ENCODE results near the gene DSG2.

DSG2 gene

DNA sequence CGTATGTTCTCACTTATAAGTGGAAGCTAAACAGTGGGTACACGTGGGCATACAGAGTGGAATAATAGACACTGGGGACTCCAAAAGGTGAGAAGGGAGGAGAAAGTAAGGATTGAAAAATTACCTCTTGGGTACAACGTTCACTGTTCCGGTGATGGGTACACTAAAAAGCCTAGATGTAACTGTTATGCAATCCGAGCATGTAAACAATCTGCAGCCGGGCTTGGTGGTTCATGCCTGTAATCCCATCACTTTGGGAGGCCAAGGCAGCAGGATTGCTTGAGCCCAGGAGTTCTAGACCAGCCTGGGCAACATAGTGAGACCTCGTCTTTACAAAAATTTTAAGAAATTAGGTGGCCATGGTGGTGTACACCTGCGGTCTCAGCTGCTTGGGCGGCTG lies 60.6 kb downstream of the DSG2 start:
- DNase-seq = no peak

DNA sequence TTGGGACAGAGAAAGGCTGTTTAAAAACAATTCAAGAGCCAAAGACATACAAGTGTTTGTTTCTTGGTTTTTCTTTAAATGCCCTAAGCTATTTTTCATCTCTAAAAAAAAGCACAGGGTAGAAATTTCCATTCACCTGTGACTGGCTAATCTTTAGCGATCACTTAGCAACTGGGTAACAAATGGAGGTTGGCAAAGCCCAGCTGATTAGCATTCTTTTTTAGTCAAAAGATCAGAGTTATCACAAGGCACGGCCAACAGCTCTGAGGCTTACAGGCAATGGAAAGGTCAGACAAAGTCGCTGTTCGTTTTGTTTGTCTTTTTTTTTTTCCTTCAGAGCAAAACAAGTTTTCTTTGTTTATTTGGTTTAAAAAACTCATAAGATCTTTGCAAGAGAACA lies 64.7 kb downstream of the DSG2 start:
- DNase-seq = no peak

DNA sequence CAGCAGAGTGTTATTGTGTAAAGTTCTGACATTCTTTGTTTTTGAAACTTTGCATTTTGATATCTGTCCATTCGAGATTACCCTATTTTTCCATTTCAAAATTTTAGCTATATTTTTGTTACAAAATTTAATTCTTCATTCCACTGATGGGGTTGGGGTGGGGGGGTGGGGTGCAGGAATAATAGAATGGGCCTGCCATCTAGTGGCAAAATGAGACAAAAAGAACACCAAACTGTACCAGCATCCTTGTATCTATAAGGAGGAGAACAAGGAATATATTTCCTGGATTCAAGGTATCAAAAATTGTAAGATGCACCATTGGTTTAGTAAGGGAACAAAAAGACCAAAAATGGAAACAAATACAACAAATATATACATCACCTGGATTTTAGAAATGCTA lies 65.8 kb downstream of the DSG2 start:
- no peak for DNase-seq

DNA sequence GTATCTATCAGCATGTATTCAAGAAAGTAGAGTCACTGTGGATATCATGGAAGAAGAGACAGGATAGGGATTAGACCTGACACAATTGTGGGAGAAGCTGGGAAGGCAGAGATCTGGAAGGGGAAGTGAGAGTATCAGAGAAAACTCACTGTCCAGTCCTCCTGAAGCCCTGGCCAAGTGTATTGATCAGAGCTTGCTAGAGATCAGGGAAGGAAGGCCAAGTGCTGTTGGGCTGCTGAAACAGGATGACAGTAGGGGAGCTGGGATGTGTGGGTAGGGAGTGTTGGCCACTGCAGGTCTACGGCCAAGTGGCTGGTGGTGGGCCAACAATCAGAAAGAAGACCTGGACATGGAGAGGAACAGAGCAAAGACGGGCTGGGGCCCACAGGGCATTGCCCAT lies 67.4 kb downstream of the DSG2 start:
- no peak for DNase-seq

DNA sequence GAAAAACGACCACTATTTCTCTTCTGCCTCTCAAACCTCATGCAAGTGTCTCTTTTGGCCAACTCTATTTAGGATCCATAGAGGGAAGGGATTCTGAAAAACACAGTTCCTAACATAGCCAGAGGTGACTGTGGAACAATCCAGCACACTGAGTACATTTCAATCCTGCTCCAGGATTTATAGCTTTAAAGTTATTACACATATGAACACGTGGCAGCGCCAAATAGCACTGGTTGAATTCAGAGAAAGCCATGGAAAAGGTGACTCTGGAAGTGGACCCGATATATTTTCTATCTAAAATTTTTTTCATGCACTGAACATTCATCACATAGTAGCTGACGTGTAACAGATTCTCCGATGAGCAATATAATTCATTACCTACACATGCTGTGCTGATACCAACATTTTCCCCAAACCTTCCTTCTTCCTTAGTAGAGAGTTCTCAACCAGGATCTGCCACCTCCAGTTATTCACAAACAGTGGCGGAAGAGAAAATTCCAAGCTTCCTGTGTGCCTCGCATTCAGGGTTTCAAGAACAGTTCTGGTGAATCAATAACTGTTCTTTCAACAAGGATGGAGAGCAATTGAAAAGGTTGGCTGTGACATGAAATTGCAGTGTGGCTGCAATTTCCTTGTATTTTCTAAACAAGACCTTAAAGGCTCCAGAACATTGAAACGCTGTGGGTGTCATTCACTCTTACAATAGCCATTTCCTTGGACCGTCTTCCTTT lies 68.0 kb downstream of the DSG2 start:
- DNase-seq = no peak

DNA sequence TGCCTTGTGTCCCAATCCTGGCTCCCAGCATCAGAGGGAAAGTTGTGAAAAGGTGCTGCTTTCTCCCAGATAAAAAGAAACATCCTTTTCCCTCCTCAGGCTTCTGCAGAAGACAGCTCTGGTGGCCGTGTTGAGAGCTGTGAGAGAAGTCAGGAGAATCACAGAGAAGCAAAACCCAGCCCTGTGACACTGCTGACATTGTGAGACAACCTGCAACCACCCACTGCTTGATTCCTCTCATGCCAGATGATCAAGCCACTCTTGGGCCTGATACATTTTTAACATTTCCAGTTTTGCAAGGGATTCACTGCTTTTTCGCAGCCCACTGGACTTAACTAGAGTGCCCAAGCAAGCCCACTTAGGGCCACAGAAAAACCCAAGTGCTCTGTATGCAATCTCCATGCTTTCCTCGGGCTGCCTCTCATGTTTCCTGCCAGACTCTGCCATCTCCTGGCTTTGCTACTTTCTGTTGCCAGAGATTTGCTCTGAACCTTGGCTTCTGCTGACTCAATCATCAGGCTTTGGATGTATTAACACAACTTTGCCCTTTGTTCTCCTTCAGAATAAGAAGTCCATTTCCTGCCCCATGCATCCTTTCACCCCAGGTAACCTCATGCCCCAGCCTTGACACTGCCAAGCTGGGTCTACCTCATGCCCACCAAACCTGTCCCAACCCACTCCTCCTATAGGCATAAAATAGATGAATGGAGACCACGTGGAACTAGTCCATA lies 68.8 kb downstream of the DSG2 start:
- DNase-seq = no peak

DNA sequence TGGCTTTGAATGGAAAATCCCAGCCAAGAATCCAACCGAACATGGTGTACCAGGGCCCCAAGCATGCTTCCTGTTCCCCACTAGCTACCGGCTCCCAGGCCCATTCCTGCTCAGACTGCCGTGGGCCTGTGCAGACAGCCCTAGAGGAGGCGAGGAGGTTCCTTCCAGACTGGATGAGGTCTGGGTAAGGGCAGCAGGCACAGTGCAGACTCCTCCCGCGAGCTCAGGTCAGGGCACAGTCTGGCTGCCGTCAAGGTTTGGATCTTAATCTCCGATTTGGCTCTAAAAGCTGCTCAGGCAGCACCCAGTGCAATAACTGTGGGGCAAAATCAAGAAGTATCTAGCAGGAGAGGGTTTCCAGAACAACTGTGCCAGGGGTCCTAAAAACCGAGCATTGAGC lies 74.4 kb downstream of the DSG2 start:
- DNase-seq = no peak

DNA sequence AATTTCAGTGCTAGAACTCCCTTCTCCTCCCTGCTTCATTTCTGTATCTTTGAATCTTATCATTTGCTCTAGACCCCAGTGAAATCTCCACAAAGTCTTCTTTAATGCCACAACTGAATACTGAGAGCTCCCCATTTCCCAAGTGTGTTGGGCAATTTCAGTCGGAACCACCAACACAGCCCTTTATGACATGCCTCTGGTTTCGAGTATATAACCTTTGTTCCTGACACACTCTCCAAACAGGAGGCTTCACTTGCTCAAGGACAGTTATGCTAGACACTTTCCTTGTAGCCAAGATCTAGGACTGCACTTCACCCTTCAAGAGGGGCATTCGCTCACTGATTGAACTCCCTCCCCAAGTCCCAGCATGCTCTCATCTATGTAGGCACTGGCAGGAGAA lies 75.1 kb downstream of the DSG2 start:
- no peak for DNase-seq

DNA sequence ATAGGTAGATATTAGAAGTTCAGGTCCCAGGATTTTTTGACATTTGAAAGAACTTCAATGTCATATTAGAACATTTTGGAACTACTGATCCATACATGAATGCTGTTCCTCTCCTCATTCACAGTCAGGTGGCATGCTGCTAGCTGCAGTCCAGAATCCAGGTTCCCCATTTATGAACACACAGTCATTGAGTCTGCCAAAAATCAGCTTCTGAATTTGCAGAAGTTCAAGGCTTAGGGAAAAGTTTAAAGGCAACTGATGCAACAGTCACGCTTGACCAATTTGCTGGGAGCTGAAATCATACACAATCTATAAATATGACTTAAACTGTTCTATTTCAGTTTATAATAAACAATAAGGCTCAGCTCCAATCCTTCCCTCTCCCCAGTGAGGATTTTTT lies 76.4 kb downstream of the DSG2 start:
- DNase-seq = no peak

DNA sequence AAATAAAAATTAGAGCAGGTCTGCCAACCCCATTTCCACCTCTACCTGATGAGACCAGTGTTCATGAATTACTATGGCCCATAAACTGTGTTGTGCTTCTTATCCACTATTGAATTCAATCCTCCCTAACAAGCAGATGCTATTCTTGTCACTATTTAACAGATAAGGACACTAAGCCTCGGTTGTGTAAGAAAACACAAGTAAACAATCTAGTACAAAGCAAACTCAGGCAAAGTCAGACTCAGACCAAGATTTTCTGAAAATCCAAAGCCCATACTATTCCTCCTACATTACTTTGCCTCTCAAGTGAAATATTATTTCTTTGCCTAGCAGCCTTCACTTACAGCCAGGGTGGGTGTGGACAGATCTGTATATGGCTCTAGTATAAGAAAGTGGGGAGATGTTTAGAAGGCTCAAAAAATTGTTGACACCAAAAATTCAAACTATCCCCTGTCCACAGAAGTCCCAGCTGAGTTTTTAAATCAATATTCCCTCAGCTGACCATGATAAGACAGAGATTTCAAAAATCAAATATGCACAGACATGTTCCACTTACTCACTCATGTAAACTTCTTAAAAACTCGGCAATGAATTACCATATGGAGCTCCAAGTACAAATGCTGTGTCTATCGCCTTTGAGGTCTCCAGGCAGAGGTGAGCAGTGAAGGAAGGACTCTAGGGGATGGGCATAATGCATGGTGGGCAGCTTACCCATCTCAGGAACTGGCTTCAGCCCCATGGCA lies 77.7 kb downstream of the DSG2 start:
- no peak for DNase-seq

DNA sequence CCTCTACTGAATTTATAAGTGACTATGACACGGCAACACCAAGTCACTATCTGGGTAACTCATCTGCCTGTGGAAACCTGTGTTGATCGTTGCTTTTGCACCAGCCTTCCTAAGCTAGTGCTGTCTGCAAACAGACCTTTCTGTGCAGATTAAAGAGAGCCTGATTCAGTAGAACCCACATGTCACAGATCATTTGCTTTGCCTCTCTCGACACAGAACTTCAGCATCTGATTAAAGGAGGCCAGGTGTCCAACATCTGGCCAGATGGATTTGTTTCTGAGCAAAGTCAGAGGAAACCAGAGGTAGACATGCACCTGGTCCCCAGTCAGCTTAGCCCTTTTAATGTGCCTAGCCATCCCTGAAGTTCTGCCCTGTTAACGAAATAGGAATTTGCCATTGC lies 78.7 kb downstream of the DSG2 start:
- DNase-seq = no peak

DNA sequence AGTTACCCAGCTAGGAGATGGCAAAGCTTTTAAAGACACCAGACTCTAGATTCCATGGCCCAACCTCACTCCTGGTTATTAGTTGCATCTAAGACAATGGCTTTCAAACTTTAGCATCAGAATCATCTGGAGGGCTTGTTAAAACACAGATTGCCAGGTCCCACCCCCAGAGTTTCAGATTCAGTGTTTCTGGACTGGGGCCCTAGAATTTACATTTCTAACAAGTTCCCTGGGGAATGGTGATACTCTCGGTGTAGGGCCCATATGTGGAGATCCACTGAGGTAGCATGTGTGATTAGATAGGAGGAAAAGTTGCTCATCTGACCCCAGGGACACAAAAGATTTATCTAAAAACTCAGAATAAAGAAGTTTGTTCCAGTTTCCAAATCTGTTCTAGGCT lies 79.2 kb downstream of the DSG2 start:
- no peak for DNase-seq

DNA sequence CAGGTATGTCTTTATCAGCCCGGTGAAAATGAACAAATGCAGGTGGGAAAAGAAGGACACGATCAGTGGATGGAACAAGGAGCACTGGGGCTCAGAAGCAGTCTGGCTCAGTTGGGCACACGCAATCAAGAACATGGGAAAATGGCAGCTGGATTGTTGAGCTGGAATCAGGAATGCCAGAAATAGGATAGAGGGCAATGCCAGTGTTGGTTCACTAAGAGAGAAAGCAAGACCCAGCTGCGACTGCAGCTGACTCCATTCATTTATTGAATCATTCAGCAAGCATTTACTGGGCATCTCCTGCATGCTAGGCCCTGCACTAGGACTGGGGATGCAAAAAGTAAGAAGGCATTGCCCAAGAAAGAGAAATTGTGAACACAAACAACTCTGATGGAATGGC lies 80.1 kb downstream of the DSG2 start:
- no peak for DNase-seq

DNA sequence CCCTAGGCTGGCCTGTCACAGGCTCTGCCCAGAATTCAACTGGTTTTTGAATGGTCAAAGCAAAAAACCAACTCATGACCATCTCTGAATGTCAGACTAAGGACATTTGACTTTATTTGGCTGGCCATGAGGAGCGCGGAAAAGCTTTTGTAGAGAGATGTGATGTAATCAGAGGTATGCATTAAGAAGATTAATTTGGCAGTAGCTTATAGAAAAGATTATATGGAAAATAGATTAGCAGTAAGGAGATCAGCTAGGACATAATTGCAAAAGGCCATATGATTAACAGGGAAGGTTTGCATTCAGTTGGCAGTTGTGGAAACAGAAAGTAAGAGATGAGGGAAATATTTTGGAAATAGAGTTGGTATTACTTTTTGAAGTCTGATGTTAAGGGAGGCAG lies 81.4 kb downstream of the DSG2 start:
- no peak for DNase-seq

DNA sequence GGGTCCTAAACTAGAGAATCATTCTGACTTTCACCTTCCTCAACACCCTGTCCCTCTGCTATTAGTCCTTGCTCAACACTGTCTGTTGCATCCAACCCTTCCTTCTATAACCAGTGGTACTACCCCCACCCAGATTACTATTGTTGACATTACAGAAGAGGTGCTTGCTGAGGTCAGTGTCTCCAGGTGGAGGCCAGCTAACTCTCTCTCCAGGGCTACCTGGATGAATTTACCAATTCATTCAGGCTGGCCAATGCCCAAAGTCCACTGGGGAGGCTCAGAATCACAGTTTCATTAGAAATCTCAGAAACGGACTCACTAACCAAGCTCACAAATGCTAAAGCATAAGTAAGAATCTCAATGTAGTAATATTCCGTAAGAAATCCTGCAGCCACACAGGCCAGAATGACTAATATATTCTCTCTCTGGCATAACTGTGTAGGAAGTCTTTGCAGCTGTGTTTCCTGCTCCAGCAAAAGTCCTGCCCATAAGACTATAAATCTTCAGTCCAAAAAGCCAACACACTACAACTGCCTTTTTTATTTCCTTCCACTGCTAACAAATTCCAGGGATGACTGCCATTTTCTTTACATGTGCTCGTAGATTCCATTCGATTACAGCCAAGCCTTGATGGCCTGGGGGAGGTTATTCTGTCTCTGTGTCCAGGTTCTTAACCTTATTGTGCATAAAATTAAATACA lies 83.7 kb downstream of the DSG2 start:
- DNase-seq = no peak

DNA sequence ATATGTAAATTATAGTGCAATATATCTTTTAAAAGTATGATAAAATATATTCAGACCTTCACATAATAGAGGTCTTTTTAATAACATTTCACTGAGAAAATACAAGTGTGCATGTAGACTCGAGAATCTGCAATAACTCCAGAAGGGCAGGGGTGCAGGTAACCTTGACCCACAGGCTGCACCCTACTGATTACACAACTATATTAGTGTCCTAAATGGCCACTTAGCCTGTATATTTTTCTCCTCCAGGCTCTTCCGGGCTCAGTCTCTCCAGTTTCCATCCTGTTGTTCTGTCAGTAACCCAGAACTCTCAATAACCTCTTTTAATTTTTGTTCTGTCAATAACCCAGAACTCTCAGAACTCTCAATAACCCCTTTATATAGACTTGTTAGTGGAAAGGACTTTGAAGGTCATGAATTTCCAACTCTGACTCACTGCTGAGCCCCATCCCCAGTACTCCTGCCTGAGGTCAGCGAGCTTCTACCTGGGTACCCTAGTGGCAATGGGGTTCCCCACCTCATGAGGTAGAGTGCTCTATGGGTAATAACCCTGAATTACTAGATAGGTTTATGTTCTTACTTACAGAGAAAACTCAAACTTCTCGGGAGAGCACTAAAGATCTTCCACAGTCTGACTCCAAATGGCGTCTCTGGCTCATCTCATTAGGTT lies 85.3 kb downstream of the DSG2 start:
- no peak for DNase-seq

DNA sequence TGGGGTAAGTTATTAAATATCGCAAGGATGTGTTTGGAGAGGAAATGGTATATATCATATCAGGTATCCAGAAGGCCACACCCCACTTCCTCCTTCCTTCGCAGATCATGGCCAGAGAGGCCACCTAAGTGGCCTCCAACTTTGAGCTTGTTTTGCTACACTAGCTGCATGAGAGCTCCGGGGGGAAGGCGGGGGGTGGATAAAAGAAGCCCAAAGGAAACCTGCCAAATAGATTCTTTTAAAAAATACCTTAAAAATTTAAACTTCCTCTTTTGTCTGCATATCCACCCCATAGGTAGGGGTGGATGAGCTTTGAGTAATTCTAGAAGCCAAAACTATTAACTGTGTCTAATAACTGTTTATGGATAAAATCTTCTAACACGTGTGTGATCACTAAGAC lies 88.0 kb downstream of the DSG2 start:
- DNase-seq = no peak

DNA sequence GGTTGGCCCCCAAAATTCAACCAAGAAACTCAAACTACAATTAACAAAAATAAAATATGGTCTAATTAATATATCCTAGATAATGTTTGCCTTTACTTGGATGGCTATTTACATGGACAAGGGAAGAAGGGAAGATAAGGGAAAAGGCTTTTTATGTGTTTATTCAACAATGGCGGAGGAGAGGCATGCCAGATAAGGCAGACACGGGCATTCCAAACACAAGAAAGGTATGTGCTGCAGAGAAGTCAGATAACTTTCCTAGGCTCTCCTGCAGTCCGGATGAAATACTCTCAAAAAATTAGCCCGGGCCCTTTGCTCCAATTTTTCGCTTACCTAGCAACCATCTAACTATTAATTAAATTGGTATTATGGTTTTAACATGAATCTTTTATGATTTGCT lies 88.6 kb downstream of the DSG2 start:
- no peak for DNase-seq

DNA sequence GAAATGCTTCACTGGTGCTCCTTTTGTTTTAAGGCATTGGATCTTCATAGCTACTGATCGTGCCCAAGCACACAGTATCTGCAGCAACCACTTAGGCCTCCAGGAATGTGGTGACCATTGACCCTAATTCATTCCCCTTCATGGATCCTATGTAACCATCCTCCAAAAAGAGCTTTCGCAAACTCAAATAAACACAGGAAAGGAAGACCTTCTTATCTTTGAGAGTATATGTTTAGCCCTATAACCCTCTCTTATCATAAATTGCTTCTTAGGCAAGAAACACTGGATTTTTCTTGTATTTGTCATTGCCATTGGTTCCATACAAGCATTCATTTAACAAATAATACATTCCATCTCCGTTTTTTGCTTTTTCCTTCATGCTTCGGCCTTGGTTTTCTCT lies 89.6 kb downstream of the DSG2 start:
- no peak for DNase-seq

DNA sequence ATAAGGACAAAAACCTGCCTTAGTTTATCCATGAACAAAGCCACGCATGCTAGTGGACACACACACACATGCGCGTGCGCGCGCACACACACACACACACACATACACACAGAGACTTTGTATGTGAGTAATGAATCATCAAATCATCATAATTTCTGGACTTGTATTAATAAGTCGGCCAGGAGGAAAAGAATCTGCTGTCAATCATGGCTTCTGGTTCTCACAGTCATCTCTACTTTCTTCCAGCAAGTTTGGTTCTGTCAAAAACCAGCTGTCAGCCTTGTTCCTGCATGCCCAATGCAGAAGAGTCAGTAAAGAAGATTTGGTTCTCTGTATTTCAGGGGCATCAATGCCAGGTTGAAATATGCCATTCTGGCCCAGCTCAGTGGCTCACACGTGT lies 92.6 kb downstream of the DSG2 start:
- no peak for DNase-seq

DNA sequence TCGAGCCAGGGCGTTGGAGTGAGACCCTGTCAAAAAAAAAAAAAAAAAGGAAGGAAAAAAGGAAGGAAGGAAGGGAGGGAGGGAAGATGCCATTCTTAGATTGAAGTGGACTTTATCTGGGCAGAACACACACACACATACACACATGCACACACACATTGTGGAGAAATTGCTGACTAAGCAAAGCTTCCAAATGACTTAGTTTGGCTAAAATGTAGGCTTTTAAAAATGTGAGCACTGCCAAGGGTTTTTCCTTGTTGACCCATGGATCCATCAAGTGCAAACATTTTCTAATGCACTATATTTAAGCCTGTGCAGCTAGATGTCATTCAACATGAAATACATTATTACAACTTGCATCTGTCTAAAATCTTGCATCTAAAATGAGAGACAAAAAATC lies 93.1 kb downstream of the DSG2 start:
- DNase-seq = no peak

DNA sequence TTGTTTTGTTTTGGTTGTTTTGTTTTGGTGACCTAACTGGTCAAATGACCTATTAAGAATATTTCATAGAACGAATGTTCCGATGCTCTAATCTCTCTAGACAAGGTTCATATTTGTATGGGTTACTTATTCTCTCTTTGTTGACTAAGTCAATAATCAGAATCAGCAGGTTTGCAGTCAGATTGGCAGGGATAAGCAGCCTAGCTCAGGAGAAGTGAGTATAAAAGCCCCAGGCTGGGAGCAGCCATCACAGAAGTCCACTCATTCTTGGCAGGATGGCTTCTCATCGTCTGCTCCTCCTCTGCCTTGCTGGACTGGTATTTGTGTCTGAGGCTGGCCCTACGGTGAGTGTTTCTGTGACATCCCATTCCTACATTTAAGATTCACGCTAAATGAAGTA lies 93.7 kb downstream of the DSG2 start, which contains the start of gene TTR:
TTR (plus strand) TSS at position 250 of the 400 bp plus-strand sequence; CDS start at position 276, 26 bp downstream.
- DNase-seq = no peak
